ENCODE measurements around the gene PIK3AP1.
"Not testable (repeated sequence)": the region's sequence is repeated elsewhere in the genome, so short reads cannot be mapped to it uniquely, and the experiment has no call there.

PIK3AP1 gene

GRCh38 chr10:96695366-96695765 is 24.9 kb downstream of the PIK3AP1 start:
- DNase-seq, result no peak

GRCh38 chr10:96693431-96693830 is 26.9 kb downstream of the PIK3AP1 start:
- DNase-seq, result no peak

- no peak for DNase-seq
These were observed 27.9 kb downstream of the PIK3AP1 start for GRCh38 chr10:96692427-96692826.

- no peak for DNase-seq
These were observed 28.6 kb downstream of the PIK3AP1 start for GRCh38 chr10:96691761-96692160.

- DNase-seq, result no peak
These were observed 29.3 kb downstream of the PIK3AP1 start for GRCh38 chr10:96690755-96691730.

- DNase-seq, result no peak
These were observed 31.5 kb downstream of the PIK3AP1 start for GRCh38 chr10:96688789-96689188.

GRCh38 chr10:96687317-96688012 is 32.8 kb downstream of the PIK3AP1 start:
- DNase-seq, result no peak

GRCh38 chr10:96686514-96686913 is 33.8 kb downstream of the PIK3AP1 start:
- no peak for DNase-seq

GRCh38 chr10:96685306-96685705 is 35.0 kb downstream of the PIK3AP1 start:
- DNase-seq, result no peak

- no peak for DNase-seq
These were observed 35.5 kb downstream of the PIK3AP1 start for GRCh38 chr10:96684826-96685225.

- DNase-seq, result no peak
These were observed 36.6 kb downstream of the PIK3AP1 start for GRCh38 chr10:96683710-96684109.

- no peak for DNase-seq
These were observed 37.2 kb downstream of the PIK3AP1 start for GRCh38 chr10:96683065-96683464.

GRCh38 chr10:96681524-96681923 is 38.8 kb downstream of the PIK3AP1 start:
- DNase-seq, result no peak

GRCh38 chr10:96680463-96680862 is 39.9 kb downstream of the PIK3AP1 start:
- DNase-seq, result not testable (repeated sequence)

GRCh38 chr10:96678725-96679124 is 41.6 kb downstream of the PIK3AP1 start:
- no peak for DNase-seq

- no peak for DNase-seq
These were observed 43.8 kb downstream of the PIK3AP1 start for GRCh38 chr10:96676272-96677112.

- DNase-seq, result no peak
These were observed 44.5 kb downstream of the PIK3AP1 start for GRCh38 chr10:96675846-96676245.

GRCh38 chr10:96673318-96674099 is 46.8 kb downstream of the PIK3AP1 start:
- DNase-seq, result no peak

- DNase-seq, result no peak
These were observed 47.7 kb downstream of the PIK3AP1 start for GRCh38 chr10:96672481-96673175.

GRCh38 chr10:96671211-96671890 is 49.0 kb downstream of the PIK3AP1 start:
- DNase-seq, result no peak

GRCh38 chr10:96670786-96671185 is 49.5 kb downstream of the PIK3AP1 start:
- no peak for DNase-seq
